Medulla oblongata (tissue), 1 donor: ENCODE measurements around the gene DPCD.
A peak's percentile ranks its signal among the peaks of the same experiment; 100 is the strongest.
"Not testable (repeated sequence)": the region's sequence is repeated elsewhere in the genome, so short reads cannot be mapped to it uniquely, and the experiment has no call there.

ENCODE experiments used
- DNase-seq: peaks from one replicate; pipeline ENCODE4 v3.0.0-alpha.2; 2015; ENCODE audit errors: extremely low spot score

Gene DPCD

DNA sequence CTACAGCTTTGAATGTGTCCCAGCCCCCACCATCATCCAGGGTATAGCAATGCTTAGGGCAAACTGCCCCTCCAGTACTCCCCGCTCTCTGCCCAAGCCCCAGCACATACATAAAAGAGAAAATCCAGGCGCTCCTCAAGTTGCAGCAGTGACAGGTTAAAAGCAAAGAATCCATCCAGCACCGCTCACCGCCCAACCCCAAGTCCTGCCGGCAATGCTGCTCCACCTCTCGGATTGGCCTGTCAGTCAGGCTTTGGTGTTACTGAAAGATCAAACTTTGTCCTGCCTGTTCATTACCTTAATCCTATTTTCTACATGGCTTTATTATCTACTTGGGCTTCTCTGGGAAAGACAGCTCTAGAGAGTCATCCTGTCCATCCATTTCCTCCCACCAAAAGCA, 31.9 kb downstream of the DPCD start:
- no peak for DNase-seq

DNA sequence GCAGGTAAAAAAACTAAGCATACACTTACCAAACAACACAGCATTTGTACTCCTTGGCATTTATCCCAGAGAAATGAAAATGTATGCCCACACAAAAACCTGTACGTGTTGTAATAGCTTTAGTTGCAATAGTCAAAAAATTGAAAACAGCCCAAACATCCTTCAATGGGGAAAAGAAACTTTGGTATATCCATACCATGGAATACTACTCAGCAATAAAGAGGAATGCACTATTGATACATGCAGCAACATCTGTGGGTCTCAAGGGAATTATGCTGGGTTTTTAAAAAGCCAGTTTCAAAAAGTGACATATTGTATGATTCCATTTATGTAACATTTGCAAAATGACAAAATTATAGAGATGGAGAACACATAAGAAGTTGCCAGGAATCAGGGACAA, 35.4 kb downstream of the DPCD start:
- DNase-seq: no peak

DNA sequence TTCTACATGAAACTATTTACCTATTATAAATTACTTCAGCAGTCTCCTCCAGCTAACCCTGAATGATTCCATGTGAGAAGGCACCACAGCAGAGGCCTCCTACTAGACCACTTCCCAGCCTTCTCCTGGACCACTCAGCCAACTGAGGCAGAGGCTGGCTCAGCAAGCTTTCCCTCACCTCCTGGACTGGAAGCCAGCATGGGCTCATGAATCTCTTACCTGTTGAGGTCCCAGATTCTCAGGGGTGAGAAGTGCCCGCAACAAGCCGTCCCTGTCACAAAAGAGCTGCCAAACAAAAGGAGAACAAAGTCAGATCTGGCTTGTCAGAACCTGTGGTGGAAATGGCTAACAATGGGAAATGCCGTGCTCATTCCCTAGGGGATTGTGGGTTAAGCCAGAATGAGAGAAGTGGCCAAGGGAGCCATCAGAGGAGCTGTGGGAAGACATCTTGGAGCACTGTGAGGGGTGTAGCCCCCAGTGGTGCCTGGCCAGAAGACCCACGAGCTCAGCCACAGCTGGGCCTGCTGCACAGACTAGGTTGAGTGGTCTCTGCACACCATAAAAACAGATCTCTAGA, 36.5 kb downstream of the DPCD start:
- DNase-seq: no peak

DNA sequence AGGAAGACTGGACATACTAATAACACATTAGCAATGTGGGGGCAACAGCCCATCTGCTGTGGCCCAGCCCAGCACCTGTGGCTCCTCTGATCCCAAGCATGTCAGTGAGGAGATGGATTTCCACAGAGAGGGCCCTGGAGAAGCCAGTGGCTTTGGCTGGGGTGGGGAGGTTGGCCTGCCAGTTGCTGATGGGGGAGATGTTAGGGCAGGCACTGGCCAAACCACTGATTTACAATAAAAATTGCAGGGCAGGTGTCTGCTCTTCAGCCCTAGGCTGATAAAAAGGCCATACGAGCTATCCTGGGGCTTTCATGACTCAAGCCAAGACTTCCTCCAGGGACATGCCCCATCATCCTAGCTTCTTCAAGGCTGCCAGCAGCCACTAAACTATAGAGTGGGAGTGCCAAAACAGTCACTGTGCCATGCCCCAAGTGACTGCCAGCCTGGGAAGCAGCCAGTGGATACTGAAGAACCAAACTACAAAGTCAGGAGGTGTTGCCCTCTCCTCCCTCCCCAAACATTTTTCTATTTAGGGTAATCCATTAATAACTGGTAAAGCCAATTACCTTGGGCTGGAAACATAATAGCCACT, 37.8 kb downstream of the DPCD start:
- no peak for DNase-seq

DNA sequence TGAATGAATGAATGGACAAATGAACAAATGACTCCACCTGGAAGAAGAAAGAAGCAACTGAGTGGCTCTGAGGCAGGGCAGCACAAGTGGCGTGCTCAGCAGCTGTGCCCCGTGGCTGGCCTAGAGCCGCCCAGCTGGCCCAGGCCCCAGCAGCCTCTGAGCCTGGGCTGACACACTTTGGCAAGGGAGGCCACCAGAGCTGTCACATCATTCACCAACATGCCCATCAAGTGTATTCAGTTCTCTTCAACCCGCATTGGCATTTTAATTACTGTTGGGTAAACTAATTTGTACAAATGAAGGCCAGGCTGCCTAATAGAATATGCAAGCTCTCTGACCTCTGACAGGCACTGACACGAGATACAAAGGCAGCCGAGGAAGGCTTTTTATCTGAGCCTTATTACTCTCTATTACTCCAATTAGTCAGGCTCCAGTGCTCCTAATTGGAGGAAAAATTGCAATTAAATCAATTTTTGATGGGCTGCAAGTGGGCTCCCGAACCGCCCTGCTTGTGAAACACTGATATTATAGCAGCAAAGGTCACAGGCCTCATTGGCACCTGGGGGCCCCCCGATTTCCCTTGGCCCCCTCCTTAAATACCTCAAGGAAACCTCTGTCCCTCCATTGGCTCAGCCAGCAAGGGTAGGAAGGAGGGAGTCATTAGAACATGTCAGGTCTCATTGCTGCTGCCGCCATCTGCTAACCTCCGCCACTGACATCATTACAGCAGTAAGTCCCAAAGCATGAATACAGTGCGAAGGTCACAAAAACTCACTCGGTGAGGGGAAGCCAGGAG, 41.9 kb downstream of the DPCD start:
- DNase-seq: peak; percentile 80

DNA sequence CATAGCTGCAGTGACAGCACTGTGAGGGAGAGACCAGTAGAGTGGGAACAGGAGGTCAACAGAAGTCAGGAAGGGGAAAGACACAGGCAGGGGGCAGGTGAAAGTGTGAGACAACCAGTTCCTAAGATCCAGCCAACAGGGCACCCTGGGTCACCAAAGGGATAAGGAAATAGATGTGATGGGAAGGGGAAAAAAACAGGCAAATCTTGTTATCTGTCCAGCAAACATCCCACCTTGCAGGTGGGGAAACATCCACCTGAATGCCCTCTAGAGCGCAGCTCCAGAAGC, 42.5 kb downstream of the DPCD start:
- no peak for DNase-seq

DNA sequence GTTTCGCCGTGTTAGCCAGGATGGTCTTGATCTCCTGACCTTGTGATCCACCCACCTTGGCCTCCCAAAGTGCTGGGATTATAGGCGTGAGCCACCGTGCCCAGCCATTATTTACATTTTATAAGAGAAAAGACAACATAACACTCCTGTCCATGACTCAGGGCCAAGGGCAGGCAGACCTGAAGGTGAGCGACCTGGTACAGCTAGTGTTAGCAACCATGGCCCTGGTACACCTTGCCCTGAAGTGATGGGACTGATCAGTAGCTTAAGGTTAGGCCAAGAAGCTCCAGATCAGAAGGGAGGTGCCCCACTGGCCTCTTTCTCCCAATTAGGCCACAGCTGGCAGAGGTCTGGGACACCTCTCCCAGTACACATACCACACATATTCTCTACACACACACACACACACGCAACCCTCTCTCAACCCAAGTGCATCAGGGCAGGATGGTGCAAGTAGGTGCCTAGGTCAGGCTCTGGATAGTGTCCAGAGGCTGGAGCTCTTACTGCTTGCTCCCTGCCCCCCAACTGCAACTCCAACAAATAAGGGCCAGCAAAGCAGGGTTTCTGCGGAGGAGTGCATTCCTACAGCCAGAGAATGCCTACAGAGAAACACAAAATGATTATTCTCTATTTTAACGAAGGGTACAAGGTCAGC, 43.8 kb downstream of the DPCD start:
- DNase-seq: no peak

DNA sequence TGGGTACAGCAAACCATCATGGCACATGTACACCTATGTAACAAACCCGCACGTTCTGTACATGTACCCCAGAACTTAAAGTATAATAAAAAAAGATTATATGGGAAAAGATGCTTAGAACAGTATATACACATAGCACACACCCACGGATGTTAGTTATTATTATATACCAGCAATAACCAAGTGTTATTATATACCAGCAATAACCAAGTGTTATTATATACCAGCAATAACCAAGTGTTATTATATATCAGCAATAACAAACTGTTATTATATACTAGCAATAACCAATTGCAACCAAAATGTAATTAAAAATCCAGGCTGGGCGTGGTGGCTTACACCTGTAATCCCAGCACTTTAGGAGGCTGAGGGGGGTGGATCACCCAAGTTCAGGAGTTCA, 45.4 kb downstream of the DPCD start:
- not testable (repeated sequence) for DNase-seq

DNA sequence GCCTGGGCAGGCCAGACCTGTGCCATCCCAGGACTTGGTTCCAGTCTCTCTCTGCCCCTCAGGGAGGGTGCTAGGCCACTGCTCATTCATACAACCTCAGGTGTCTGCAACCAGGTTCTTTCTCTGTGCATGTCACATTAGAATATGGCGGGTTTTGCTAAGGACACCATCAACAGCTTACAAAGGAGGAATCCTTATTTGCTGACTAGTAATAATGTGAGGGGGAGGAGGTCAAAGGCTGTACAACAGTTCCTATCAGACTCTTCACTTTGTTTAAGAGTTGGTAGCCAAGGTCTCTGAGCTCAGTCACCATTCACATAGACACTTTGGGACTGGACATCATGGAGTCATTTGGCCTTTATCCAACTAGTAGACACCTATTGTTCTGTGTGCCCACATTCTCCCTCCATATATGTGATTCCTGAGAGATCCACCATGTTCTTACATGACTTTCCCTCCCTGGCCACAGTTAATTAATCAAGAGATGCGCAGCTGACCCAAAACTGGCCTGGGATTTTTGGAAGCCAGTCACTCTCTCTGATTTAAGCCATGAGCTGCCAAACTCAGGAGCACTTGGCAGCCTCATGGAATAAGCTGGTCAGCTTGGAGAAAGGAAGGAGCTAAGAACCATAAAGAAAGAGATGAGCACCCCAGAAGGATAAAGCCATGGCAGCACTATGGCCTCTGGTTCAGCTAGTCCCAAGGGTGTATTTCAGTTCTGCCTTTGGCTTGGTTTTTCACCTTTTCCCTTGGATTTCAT, 51.2 kb downstream of the DPCD start:
- DNase-seq: no peak

DNA sequence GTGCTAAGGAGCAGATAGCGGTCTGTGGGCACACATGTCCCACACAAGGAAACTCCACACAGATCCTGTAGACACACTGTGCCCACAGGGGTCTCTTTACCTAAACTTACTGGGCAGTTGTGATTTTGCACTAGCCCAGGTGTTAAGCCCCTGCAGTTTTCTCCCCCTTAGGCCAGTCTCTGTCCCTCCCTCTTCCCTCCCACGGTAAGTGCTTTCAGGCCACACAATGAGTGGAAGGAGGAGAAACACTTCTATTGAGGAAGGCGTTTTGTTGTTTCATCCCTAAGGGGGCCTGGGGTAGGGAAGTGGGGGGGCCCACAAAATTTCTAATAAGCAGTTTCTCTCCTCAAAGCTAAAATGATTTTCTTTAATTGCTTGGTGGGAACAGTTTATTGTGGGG, 55.4 kb downstream of the DPCD start:
- DNase-seq: no peak

DNA sequence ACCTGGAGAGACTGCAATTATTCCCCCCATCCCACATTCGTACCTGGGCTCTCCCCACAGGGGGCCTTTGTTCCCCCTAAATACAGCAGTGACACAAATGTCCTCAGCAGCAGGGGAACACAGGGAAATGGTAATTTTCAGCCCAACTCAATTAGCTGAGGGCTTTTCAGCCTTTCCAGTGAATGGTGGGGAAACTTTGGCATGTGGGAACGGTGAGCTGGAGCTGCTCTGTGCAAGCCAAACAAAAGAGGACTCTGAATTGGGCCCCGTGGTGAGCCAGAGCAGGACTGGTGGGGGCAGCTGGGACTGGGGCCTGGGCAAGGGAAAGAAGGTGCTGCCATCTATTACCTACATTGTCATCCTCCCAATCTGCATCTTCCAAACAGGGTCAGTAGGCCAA, 55.9 kb downstream of the DPCD start:
- peak; percentile 59 for DNase-seq

DNA sequence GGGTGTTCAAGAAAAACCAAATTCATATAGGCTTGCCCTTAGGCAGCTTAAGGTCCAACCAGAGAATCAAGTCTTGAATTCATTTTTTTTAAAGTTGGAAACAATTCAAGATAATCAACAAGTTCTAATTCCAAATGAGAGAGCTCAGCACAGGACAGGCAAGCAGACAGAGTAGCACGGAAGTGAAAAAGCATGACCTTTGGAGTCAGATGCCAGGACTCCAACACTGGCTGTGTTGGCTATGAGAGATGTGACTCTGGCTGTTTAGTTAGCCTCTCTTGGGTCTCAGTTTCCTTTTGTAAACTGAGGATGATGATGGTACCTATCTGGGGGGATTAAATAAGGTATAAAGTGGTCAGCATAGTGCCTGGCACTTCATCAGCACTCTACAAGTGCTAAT, 57.5 kb downstream of the DPCD start:
- DNase-seq: no peak

DNA sequence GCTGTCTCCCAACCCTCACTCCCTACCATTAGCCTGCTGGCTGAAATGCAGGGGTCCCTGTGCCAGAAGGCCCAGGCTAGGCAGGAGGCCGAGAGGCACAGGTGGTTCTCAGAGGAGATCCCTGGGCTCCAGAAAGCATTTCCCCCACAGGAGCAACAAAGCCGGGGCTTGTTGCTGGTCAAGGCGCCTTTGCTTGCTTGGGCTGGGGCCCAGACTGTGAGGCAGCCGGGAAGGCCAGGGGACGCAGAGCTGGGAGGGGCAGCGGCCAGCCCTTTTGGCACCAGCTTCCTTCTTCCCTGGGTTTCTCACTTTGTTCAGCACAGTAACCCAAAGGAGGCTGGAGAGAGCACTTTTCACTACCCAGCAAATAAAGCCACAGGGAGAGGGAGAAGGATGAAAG, 58.2 kb downstream of the DPCD start:
- DNase-seq: peak; percentile 87

DNA sequence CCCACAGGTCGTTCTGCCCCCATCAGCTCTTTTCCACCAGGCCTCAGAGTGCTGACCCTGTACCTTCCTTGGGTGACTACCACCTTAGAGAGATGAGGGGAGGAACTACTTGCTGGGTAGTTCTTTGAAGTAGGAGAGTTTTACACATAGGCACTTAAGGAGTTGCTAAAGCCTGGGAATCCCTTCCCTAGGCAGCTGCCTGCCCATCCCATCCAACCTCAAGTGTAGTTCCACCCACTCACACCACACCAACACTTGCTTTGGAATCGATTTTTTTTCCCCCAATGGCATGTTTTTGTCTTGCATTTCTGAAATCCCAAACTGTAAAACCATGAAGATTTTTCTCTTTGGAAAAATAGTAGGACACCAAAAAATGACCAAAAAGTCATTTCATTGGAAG, 59.1 kb downstream of the DPCD start:
- DNase-seq: no peak

DNA sequence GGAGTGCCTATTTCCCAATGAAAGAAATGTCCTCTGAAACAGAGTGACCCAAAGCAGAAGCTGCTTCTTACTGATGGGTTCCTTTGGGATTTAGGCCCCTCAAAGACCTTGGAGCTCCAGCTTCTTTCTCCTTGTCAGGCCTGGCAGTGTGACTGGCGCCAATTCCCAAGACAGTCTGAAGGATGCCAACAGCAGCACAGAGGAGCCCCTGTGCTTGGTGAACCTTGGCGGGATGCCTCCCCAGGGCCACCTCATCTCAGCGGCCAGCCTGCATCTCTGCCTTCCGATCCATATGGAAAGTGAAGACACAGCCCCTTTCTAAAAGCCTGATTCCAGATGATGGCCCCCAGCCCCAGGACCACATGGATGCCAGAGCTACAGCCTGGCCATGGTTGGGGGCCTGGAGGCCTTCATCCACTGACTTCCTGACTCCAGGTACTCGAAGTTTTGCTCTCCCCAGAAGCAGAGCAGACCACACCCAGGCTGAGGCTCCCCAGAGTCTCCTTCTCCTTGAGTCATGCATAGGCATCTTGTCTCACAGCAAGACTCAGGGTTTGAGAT, 61.5 kb downstream of the DPCD start:
- DNase-seq: no peak

DNA sequence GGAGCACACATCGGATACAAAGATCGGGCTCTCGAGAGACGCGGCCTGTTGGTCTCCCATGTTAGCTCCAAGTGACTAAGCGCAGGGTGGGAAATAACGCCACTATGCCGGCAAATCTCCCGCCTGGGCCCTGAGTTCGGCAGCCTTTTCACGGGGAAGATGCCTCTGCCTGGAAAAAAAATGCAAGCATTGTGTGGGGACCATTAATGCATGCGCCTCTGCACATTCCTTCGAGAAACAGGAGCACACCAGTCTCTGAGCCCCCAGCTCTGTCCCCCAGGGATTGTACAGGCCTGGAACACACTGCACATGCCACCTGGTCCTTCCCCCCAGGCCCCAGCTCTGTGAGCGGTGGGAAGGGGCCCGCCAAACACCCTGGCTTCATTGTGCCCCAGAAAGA, 62.7 kb downstream of the DPCD start:
- no peak for DNase-seq

DNA sequence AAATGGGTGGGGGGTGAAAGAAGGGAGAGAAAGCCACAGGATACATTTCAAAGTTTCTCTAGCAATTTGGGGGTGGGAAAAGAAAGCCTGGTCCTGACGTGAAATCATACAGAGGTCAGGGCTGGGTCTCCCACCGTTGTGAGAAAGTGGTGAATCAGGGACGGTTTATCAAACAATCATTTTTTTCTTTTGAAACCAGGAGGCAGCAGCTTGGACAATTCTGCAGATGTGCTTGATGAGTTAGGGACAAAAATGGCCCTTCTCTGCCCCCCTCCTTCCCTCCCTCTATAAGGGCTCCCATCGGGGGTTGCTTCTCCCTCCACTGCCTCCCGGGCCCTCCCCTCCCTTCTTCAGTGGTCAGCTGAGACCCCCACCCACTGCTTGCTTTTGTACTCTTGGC, 63.2 kb downstream of the DPCD start:
- DNase-seq: no peak

DNA sequence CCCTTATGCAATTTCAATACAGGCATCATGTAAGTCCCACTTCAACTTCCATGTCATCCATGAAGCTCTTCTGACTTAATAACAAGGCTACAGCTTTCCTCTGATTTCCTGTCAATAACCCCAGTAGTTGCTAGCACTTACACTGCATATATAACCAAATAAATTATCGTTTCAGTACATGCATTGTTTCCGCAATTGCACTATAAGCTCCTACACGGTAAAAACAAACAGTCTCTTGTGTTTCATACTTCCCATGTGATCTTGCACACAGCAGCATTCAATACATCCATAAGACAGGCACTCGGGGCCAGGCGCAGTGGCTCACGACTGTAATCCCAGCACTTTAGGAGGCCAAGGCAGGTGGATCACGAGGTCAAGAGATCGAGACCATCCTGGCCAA, 65.4 kb downstream of the DPCD start:
- DNase-seq: no peak

DNA sequence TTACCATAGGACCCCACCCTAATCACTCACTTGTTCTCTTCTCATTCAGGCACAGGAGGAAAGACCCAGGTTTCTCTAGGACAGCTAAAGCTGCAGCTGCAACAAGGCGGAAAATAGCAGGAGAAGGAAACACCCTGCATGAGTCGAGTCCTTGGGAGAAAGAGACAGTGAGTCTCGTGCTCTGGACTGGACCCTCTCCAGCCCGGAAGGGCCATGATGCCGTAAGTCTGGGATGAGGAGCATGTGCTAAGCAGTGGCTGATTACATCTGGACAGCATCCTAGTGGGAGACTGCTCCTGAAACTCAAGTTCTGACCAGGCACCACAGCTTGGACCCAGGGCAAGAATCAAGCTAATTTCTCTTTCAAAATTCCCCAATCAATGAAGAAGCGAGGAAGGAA, 67.4 kb downstream of the DPCD start:
- no peak for DNase-seq

DNA sequence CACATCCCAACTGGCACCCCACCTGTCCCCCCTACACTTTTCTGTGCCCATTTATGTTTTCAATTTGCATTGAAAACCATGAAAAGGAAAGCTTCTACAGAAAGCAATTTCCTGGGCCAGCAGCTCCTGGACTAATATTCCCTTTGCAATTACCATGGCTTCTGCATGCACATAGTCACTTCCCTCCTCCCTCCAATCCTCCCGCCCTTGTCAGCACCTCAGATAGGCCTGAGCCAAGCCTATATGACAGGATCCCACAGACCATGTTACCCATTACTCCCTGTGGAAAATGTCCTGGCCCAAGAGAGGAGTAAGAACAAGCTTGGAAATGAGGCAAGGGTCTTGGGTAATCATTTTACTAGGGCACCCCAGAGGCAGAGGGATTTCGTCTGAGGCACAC, 68.8 kb downstream of the DPCD start:
- DNase-seq: no peak

DNA sequence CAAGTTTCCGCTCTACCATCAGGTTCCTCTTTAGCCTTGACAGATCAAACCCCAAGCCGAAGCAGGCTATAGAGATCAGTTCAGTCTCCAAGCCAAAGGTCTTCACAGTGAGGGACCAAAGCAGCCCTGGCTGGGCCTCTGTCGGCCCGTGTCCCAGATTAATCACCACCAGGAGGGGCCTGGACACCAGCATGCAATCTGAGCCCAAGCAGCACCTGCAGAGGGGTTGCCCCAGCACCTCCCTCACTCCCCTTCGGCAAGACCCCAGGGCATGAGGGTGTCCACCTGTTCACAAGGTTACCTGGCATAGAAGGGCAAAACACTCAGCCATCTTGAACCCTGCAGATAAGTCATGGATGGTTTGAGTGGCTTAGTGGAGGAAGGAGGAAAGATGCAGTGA, 70.9 kb downstream of the DPCD start:
- DNase-seq: no peak
